GM10266 (cell line): ENCODE measurements around the gene RIC3.
"Not testable (repeated sequence)": the region's sequence is repeated elsewhere in the genome, so short reads cannot be mapped to it uniquely, and the experiment has no call there.

ENCODE experiments used
- DNase-seq: peaks from one replicate; pipeline ENCODE4 v3.0.0; 2012; ENCODE audit errors: extremely low spot score
- CTCF ChIP-seq: IDR thresholded peaks from 2 replicates; pipeline ENCODE4 v1.5.1; 2012; ENCODE audit warnings: mild to moderate bottlenecking, low read depth; ENCODE audit not compliant: control insufficient read depth, insufficient read depth; ENCODE audit errors: missing control alignments

RIC3 gene

GRCh38 chr11:8164746-8165145 is 4.1 kb downstream of the RIC3 start:
- no peak for DNase-seq
- TF ChIP-seq CTCF, result no peak

GRCh38 chr11:8161627-8162304 is 7.1 kb downstream of the RIC3 start:
- DNase-seq, result not testable (repeated sequence)

- DNase-seq, result no peak
- TF ChIP-seq CTCF, result no peak
Observed at GRCh38 chr11:8156877-8157276, 11.9 kb downstream of the RIC3 start.

GRCh38 chr11:8149726-8150125 is 19.1 kb downstream of the RIC3 start:
- DNase-seq, result no peak
- no peak for TF ChIP-seq CTCF

- DNase-seq, result no peak
- no peak for TF ChIP-seq CTCF
Observed at GRCh38 chr11:8138526-8138925, 30.3 kb downstream of the RIC3 start.

- DNase-seq, result no peak
- TF ChIP-seq CTCF, result no peak
Observed at GRCh38 chr11:8127447-8127846, 41.4 kb downstream of the RIC3 start.

GRCh38 chr11:8126649-8127289 is 42.1 kb downstream of the RIC3 start:
- no peak for DNase-seq
- TF ChIP-seq CTCF, result no peak
